GM13976 (cell line): ENCODE results near the gene DISC1.

Experiments
- DNase-seq: peaks from one replicate; pipeline ENCODE4 v3.0.0; 2012; ENCODE audit warnings: low spot score
- in situ Hi-C: fragments of 300-500 bp; cut with MboI; formaldehyde crosslinking; loops from one replicate; pipeline ENCODE4 v1.12.0; 2022; ENCODE audit warnings: low sequenced_read_pairs, mixed read lengths, inconsistent platforms; ENCODE audit not compliant: unreplicated experiment
- TF ChIP-seq, protein P1 (sequence below): IDR thresholded peaks from 2 replicates; pipeline ENCODE4 v1.5.1; 2012; ENCODE audit warnings: borderline replicate concordance, mild to moderate bottlenecking; ENCODE audit not compliant: insufficient read depth; ENCODE audit errors: extremely low read depth, missing control alignments, control extremely low read depth

DISC1 gene

DNA sequence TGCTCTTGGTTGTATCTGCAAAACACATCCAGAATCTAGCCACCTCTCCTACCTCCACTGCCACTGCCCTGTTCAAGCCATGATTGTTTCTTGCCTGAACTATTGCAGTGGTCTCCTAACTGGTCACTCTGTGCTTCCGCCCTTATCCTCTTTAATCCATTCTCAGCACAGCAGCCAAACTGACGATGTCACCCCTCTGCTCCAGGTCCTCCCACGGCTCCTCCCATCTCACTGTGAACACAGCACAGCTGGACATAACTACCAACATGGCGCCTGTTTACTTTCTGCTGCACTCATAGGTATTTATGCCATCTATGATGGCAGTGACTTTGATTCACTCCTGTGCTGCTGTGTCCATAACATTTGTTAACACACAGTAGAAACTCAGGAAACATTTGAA, 406.7 kb downstream of the DISC1 start:
- in situ Hi-C loops: no loop called here
- TF ChIP-seq, protein P1, sequence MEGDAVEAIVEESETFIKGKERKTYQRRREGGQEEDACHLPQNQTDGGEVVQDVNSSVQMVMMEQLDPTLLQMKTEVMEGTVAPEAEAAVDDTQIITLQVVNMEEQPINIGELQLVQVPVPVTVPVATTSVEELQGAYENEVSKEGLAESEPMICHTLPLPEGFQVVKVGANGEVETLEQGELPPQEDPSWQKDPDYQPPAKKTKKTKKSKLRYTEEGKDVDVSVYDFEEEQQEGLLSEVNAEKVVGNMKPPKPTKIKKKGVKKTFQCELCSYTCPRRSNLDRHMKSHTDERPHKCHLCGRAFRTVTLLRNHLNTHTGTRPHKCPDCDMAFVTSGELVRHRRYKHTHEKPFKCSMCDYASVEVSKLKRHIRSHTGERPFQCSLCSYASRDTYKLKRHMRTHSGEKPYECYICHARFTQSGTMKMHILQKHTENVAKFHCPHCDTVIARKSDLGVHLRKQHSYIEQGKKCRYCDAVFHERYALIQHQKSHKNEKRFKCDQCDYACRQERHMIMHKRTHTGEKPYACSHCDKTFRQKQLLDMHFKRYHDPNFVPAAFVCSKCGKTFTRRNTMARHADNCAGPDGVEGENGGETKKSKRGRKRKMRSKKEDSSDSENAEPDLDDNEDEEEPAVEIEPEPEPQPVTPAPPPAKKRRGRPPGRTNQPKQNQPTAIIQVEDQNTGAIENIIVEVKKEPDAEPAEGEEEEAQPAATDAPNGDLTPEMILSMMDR: no peak
- no peak for DNase-seq

DNA sequence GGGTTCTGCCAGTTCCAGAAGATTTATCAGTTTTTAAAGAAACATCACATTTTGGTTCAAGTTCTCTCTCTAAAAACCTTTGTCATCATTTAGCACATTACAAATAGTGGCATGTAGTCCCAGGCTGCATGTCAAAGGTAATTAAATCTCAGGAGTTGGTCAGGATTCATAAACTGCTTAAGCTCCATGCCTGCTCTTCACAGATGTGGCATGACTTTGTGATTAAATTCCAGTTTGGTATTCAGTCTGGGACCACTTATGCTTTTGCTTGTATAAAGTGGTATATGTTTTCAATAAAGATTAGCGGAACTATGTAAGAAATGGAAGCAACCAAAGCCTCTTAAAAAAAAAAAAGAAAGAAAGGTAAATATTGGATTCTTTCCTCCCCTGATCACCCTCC, 408.0 kb downstream of the DISC1 start:
- in situ Hi-C loops: no loop called here
- TF ChIP-seq, protein P1: no peak
- no peak for DNase-seq

DNA sequence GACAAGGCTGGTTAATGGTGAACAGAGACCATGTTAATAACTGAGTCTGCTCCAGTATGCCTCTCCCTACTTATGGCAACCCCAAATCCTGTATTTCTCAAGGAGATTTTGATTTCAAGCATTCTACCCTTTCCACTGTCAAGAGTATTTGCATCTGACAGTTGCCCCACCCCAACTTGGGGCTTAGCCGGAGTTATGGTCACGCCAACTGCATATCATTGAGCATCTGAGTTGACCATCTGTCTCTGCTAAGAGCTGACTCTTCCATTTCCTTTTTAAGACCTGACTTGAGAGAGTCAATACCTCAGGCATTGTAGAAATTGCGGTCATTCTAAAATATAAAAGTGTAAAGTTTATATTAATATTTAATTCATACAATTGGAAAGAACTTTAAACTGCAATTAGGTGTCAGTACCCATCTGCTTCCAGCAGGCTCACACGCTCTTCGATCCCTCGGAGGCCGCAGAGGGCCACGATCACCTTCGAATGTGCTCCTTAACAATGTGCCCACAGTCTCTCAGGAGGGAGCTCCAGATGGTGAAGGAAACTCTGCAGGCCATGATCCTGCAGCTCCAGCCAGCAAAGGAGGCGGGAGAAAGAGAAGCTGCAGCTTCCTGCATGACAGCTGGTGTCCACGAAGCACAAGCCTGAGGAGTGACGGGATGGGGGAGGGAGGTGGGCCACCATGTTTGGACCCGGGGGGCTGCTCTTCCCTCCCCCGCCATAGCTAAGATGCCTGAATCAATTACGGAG, 409.8 kb downstream of the DISC1 start:
- in situ Hi-C loops: no loop called here
- no peak for DNase-seq
- TF ChIP-seq, protein P1: no peak

DNA sequence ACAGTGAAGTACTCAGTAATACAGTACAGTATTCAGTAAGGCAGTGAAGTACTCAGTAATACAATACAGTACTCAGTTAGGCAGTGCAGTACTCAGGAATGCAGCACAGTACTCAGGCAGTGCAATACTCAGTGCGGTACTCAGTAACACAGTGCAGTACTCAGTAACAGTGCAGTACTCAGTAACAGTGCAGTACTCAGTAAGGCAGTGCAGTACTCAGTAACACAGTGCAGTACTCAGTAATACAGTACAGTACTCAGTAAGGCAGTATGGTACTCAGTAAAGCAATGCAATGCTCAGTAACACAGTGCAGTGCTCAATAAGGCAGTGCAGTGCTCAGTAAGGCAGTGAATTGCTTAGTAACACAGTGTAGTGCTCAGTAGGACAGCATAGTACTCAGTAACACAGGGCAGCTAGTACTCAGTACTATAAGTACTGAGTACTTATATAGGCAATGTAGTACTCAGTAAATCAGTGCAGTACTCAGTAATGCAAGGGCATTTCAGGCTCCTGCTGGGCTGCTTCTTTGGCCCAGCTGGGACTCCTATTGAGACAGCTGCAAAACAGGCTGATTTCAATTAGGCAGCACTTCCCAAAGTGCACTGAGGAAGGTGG, 411.3 kb downstream of the DISC1 start:
- TF ChIP-seq, protein P1: no peak
- no peak for DNase-seq
- in situ Hi-C loops: no loop called here

DNA sequence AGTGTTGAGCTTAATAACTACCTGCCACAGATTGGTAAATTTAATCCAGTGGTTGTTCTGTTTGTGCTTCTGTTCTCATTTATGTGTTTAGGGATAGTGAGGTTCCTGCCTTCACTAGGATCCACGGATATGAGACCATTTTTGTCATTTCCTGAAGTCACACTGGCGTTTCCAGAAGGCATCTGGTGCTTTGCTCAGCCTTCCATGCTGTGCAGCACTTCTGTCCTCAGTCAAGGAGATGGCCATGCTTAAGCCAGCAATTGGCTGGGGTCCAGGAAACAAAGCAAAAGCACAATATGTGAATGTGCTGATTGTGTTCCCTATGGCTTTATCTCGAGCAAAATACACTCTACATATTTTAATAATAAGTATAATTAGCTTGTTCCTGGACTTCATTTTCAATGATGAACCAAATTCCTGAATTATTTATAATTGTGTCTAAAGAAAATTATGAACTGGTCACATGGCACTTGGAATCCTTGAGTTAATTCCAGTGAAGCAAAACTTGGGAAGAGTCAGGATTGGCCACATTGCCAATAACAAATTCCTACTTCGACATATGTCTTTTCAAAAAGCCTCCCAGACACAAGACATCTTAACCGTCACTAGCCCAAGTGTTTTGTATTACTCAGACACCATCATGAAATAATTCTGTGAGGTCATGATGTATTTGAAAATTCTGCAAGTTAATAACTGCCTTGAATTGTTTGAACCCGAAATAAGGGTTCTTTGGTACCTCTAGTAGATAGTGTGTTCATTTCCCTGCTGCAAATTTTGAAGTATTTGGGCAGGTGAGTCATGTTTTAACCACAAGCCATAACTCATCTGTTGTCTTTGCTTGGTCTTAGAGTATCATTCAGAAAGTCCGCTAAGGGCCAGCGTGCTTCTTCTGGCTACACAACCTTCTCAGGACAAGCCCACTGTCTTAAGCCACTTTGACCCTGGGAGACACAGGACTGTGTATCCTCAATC, 412.4 kb downstream of the DISC1 start:
- TF ChIP-seq, protein P1: no peak
- no peak for DNase-seq
- in situ Hi-C loops: no loop called here

DNA sequence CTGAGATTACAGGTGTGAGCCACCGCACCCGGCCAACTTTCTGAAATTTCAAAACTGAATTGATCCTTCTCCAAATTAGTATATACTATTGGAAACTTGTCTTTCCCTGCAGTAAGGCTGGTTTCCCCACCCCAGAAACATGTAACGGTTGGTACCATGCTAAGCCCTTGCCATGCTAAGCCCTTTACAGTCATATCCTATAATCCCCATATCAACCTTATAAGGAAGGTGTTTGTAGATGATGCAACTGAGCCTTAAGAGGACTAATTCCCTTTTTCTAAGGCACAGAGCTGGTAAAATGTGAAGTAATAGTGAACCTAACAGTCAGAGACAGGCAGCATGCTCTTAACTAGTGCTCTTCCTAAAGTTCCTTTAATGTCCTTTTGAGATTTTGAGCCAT, 413.7 kb downstream of the DISC1 start:
- in situ Hi-C loops: no loop called here
- DNase-seq: no peak
- TF ChIP-seq, protein P1: no peak
